LHCN-M2 (cell line): ENCODE data around the gene BBS1. TPM values are rescaled to one million over a fixed set of nuclear protein-coding genes. Genes with fewer than 3 reads are reported as not detected.
"Not testable (repeated sequence)": the region's sequence is repeated elsewhere in the genome, so short reads cannot be mapped to it uniquely, and the experiment has no call there.

ENCODE experiments used
- DNase-seq: peaks from one replicate; pipeline ENCODE4 v3.0.0-alpha.2; 2012; ENCODE audit warnings: low read depth
- total RNA-seq: library from RNA; depleted of rRNA; stranded (reverse); fragments of >200 nt; gene quantifications from 2 replicates; pipeline ENCODE4 v1.2.3, GENCODE V29; 2014

The BBS1 gene
- total RNA-seq, 1 experiment from 2014 or later: 26.2 TPM

- DNase-seq: no peak
These were observed 14.0 kb downstream of the BBS1 start for GRCh38 chr11:66524304-66525040.

- no peak for DNase-seq
These were observed 18.6 kb downstream of the BBS1 start for GRCh38 chr11:66529069-66529468.

DNA sequence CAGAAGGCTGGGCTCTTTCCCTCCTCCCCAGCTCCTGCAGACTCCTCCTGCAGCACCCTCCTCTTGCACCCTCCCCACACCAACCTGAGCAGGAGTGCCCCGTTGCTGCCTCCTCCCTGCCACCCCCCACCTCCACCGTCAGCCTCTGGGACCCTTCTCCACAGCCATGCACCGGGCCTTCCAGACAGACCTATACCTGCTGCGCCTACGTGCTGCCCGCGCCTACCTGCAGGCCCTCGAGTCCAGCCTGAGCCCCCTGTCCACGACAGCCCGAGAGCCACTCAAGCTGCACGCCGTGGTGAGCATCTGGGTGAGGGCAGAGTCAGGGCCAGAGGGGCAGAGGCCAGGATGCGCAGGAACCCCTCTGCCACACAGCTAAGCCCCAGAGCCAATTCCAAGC, 19.2 kb downstream of the BBS1 start:
- DNase-seq: no peak

GRCh38 chr11:66530927-66531709, 20.7 kb downstream of the BBS1 start:
- DNase-seq: no peak

DNA sequence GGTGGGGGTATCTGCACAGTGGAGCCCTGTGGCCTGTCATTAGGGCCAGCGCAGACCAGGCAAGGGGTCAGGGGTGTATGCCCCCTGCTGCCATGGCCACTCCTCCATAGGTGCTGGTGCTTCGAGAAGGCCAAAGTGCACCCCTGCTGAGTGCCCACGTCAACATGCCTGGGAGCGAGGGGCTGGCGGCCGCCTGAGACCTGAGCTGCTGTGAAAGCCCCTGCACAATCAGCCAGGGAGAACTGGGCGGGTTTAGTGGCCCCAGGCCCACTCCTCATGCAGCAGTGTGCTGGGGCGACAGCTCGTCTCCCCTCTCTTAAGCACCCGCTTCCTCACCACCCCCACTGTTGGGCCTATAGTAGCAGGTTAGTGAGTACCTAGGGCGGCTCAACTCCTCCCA, 21.4 kb downstream of the BBS1 start:
- DNase-seq: no peak

- no peak for DNase-seq
These were observed 22.3 kb downstream of the BBS1 start for GRCh38 chr11:66532784-66533183.

DNA sequence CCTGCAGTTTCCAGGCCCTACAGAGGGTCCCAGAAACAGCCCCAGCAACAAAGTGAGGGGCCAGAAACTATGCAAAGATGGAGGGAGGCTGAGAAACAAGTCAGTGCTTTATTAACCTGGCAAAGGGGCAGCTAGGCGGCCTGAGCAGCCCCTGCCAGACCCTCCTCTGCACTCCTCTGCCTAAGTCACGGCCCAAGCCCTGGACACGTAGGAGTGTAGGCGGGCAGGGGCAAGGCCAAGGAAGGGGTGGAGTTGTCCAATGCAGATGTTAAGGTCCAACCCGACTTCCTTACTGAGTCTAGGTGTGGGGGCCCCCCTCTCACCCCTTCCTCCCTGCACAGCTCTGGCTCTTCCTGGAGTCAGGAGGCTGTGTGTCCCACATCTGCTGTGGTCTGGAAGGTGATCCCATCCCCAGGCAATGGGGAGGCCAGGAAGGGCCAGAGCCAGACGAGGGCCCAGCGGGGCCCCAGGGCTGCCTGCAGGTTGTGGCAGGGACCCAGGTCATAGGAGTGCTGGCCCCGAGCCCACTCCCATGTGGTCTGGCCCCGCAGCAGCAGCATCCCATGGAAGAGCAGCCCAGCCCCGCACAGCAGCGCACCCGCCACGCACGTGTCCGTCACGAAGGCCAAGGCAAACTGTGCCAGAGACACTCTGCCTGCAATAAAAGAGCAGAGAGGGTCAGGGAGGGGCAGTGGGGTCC, 28.9 kb downstream of the BBS1 start:
- DNase-seq: no peak

DNA sequence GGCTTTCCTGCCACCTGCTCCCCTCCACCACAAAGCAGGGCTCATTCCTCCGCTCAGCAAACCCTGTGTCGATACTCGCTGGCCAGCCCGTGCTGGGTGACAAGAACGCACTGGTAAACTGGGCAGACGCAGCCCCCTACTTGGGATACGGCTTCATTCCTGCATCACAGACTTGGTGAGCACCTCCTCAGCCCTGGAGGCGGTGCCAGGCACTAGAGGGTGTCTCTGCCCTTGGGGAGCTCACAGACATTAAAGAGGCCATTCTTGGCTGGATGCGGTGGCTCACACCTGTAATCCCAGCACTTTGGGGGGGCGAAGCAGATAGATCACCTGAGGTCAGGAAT, 29.4 kb downstream of the BBS1 start:
- DNase-seq: no peak

- DNase-seq: not testable (repeated sequence)
These were observed 30.2 kb downstream of the BBS1 start for GRCh38 chr11:66540598-66540997.

- DNase-seq: no peak
These were observed 31.5 kb downstream of the BBS1 start for GRCh38 chr11:66541892-66542291.

DNA sequence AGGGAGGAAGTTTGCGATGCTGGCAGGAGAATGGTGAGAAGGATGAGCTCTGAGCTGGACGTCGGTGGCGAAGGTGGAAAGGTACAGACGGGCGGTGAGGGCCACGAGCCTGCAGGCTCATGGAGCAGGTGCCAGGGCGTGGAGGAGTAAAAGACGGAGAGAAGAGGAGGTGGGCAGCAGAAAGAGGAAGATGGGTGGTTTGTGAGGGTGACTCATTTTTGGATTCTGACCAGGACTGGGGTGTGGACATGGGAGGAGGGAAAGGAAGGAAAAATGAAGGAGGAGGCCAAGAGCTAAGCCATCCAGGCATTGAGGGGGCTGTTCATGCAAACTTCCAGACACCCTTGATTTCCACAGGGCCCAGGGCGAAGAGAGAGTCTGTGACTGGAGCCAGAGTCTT, 31.9 kb downstream of the BBS1 start:
- DNase-seq: no peak

DNA sequence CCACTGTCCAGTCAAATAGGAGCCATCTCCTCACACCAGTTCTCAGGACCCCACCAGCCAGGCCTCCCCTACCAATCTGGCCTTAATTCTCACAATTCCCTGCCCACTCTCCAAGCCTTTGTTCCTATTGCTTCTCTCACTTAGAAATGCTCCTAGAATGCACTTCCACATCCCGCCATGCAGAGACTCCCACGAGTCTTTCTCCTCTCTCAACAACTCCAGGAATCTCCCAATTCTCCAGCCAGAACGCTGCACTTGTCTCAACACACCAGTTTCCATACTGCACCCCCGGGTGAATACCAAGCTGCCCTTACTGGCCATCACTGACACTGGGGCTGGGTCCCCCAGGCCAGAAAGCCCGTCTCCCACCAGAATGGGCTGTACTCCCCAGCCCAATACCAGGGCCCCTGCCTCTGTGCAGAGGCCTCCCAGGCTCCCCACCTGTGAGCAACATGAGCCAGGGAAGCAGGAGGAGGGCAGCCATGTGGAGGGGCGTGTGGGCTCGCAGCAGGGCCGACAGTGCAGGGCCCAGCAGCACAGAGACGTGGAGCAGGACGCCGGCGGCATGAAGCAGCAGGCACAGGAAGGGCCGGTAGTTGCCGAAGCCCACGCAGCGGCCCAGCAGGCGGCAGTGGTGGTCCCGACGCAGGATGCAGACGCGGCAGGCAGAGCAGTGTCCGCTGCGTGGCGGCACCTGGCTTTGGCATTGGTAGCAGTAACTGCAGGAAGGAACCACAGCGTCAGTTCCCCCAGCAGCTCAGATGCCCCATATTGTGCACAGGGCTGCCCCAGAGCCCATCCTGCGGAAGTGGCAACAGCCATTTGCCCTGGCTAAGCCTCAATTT, 33.0 kb downstream of the BBS1 start:
- DNase-seq: no peak

- not testable (repeated sequence) for DNase-seq
These were observed 34.5 kb downstream of the BBS1 start for GRCh38 chr11:66544952-66545351.

DNA sequence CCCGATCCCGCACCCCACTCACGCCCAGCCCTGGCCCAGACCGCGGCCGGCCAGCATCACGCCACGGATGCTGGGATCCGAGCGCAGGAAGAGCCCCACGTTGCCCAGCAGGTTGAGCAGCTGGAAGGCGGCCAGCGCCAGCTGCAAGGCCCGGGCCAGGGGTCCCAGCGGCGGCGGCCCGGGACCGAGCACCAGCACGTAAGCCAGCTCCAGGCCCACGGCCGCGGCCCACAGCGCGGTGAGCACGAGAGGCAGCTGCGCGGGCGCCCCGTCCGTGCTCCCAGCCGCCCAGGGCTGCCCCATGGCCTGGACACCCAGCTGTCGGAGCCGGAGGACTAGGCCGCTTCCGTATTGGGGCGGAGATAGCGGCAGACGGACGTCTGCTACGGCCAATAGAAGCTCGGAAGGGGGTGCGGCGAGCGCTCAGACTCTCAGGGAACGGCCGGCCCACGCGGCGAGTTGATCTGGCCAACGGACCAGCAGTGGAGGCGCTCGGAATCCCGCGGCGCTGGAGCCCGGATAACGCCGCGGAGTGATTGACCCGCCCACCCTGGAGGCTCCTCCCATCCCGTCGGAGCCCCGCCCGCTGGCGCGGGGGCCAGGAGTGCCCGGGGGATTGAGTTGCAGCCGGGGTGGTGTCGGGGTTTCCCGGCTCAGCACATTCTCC, 35.4 kb downstream of the BBS1 start, which contains the start of gene ZDHHC24:
ZDHHC24 (minus strand) TSS at position 348 of the 667 bp plus-strand sequence; CDS start at position 303, 45 bp downstream.
- peak; percentile 97 for DNase-seq

GRCh38 chr11:66546368-66546965, 36.0 kb downstream of the BBS1 start, which contains the start of gene ACTN3:
ACTN3 (plus strand) TSS chr11:66546903; CDS start chr11:66546938, 35 bp downstream.
- no peak for DNase-seq

- no peak for DNase-seq
These were observed 36.7 kb downstream of the BBS1 start for GRCh38 chr11:66546966-66547661.

DNA sequence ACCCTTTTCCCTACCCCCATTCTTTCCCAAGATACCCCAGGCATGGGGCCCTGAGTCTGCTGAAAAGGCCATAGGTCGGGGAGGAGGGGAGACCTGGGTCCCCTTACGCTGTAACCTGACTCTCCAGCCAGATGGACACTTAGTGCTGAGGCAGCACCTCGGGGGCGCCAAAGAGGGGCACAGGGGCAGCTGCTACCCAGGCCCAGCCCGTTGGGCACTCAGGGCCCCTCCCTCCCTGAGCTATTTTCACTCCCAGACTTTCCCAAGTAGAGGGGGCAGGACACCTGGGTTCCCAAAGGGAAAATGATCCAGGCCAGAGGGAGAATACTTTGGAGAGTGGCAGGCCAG, 37.2 kb downstream of the BBS1 start:
- no peak for DNase-seq

- DNase-seq: no peak
These were observed 37.6 kb downstream of the BBS1 start for GRCh38 chr11:66548041-66548440.

GRCh38 chr11:66548774-66549630, 38.6 kb downstream of the BBS1 start:
- DNase-seq: no peak
